GM18505 (cell line): ENCODE results near the gene MTUS2.
"Not testable (repeated sequence)": the region's sequence is repeated elsewhere in the genome, so short reads cannot be mapped to it uniquely, and the experiment has no call there.

Experiments
- ATAC-seq: cut with Tn5 transposase; IDR thresholded peaks from one replicate; pipeline ENCODE4 v1.9.1; 2021; ENCODE audit not compliant: unreplicated experiment
- POLR2A ChIP-seq: IDR thresholded peaks from 4 replicates; pipeline ENCODE4 v1.6.1; 2011; ENCODE audit warnings: borderline replicate concordance; ENCODE audit not compliant: insufficient read depth, insufficient read length; ENCODE audit errors: extremely low read depth

The MTUS2 gene

GRCh38 chr13:29379281-29379680 is 559.1 kb downstream of the MTUS2 start:
- no peak for ATAC-seq

DNA sequence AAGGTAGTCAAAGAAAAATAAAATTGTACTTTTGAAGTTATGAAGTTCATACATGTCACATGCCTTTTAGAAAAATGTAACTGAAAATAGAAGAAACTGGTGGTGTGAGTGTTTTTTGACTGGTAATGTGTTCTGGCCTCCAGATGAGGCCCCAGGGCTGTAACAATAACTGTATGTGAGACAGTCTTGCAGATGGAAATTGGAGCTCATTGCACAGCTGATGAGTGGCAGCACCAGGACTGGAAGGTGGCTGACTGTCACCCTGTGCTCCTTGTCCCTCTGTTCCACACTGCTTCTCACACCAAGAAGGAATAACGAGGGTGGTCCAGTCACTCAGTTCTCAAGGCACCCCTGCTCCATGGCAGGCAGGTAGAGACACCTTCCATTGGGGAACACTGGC is 559.7 kb downstream of the MTUS2 start:
- ATAC-seq: no peak

More at GRCh38 chr13:29379281-29379680, 559.1 kb downstream of the MTUS2 start:
- TF ChIP-seq POLR2A: no peak

DNA sequence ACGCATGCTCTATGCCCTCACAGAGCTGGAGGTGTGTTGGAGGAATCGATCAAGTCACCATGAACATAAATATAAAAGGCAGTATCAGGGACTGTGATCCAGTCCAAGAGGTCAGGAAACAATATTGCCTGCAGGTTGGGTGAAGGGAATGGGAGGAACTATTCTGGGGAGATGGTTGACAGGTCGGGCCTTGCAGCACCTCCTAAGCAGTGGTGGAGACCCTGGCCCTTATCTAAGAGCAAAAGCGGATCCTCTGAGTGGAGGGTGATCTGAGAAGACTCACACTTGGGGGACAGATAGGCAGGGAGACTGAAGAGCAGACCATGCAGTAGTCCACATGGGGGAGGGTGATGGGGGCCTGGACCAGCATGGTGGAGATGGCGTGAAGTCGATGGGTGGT is 561.9 kb downstream of the MTUS2 start:
- no peak for TF ChIP-seq POLR2A
- no peak for ATAC-seq

More for the DNA sequence above, 559.7 kb downstream of the MTUS2 start:
- no peak for TF ChIP-seq POLR2A

DNA sequence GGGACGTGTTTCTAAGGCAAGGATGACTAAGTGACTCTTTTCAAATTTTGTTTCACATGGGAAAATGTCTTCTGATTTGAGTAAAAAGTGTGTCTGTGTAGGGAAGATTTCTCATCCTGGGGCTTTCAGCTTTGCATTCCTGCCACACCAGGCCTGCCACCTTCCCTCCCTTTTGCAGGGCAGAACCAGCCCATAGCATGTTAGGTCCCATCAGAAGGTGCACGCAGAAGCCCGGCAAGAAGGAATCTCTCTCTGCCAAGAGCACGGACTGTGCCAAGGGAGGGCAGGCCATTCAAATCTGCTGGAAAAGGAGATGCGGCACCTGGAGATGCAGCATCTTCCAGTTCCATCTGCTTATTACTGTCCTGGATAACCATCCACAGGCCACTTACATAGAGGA is 563.3 kb downstream of the MTUS2 start:
- no peak for ATAC-seq
- no peak for TF ChIP-seq POLR2A

- TF ChIP-seq POLR2A: no peak
- no peak for ATAC-seq
These were observed 564.3 kb downstream of the MTUS2 start for GRCh38 chr13:29384466-29384865.

GRCh38 chr13:29384871-29385270 is 564.7 kb downstream of the MTUS2 start:
- no peak for TF ChIP-seq POLR2A
- no peak for ATAC-seq

GRCh38 chr13:29386246-29386645 is 566.1 kb downstream of the MTUS2 start:
- no peak for TF ChIP-seq POLR2A
- ATAC-seq: no peak

- not testable (repeated sequence) for ATAC-seq
These were observed 570.5 kb downstream of the MTUS2 start for GRCh38 chr13:29390598-29390997.

DNA sequence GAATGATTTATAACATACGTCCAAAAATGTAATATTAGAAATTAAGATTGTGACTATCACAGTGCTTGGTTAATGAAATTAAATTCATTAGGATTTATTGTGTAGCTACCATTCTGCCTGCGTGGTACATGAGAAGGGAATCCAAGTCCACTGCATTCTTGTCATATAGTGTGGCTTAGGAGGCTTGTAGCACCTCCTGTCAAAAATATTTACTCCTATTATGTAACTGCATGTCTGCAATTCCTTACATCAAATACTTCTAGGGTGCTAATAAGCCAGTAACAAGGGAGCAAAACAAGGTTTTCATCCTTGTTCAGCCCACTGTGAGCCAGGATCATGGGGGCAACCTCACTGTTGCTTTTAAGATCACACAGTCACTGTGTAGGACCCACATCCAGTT is 576.3 kb downstream of the MTUS2 start:
- no peak for ATAC-seq
- no peak for TF ChIP-seq POLR2A

- ATAC-seq: no peak
- TF ChIP-seq POLR2A: no peak
These were observed 577.1 kb downstream of the MTUS2 start for GRCh38 chr13:29397265-29397664.

GRCh38 chr13:29402166-29402636 is 582.1 kb downstream of the MTUS2 start:
- ATAC-seq: no peak
- TF ChIP-seq POLR2A: no peak

GRCh38 chr13:29405401-29405800 is 585.3 kb downstream of the MTUS2 start:
- TF ChIP-seq POLR2A: no peak
- no peak for ATAC-seq

- no peak for ATAC-seq
- no peak for TF ChIP-seq POLR2A
These were observed 591.3 kb downstream of the MTUS2 start for GRCh38 chr13:29411481-29411880.

DNA sequence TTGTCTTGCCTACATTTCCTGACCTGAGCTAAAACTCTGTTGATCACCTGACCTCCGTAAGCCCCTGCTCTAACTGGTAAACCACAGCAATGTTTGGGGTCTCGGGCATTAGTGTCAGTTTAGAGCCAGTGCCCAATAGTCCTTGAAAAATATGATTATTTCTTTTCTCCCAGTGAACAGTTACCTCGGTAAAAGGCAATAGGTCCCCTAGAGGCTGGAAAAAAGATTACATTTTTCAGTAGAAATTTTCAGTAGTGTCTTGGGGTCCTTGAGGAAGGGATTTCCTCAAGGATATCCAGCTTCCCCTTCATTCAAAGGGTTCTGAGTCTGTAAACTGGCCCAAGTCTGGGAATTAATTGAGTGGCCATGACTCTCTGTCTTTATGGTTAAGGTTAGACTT is 597.9 kb downstream of the MTUS2 start:
- TF ChIP-seq POLR2A: no peak
- ATAC-seq: no peak

- TF ChIP-seq POLR2A: no peak
- no peak for ATAC-seq
These were observed 601.0 kb downstream of the MTUS2 start for GRCh38 chr13:29421118-29421517.
